Measurements from ENCODE around the gene TMPO.

- TF ChIP-seq, protein P1, sequence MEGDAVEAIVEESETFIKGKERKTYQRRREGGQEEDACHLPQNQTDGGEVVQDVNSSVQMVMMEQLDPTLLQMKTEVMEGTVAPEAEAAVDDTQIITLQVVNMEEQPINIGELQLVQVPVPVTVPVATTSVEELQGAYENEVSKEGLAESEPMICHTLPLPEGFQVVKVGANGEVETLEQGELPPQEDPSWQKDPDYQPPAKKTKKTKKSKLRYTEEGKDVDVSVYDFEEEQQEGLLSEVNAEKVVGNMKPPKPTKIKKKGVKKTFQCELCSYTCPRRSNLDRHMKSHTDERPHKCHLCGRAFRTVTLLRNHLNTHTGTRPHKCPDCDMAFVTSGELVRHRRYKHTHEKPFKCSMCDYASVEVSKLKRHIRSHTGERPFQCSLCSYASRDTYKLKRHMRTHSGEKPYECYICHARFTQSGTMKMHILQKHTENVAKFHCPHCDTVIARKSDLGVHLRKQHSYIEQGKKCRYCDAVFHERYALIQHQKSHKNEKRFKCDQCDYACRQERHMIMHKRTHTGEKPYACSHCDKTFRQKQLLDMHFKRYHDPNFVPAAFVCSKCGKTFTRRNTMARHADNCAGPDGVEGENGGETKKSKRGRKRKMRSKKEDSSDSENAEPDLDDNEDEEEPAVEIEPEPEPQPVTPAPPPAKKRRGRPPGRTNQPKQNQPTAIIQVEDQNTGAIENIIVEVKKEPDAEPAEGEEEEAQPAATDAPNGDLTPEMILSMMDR (IDR thresholded peaks at IDR 0.05), result no peak
- no peak for TF ChIP-seq POLR2A (IDR thresholded peaks at IDR 0.05)
- TF ChIP-seq POLR2AphosphoS5 (IDR thresholded peaks at IDR 0.05), result no peak
- TF ChIP-seq EP300 (IDR thresholded peaks at IDR 0.05), result no peak
Observed at GRCh38 chr12:98485792-98486340, 29.5 kb upstream of the TMPO start.
